Germinal center (tissue), 1 donor: ENCODE measurements around the gene KLK11.

ENCODE experiments used
- DNase-seq: peaks from one replicate; pipeline ENCODE4 v3.0.0; 2012; ENCODE audit warnings: mixed read lengths, low spot score

The KLK11 gene

GRCh38 chr19:51026554-51026831, at the start of gene KLK11:
Gene KLK11, minus strand, starts transcription at chr19:51026616. Its CDS starts 985 bp downstream, at chr19:51025631.
- DNase-seq: no peak

GRCh38 chr19:51075998-51076397, 49.6 kb upstream of the KLK11 start:
- no peak for DNase-seq

GRCh38 chr19:51071095-51071405, 44.6 kb upstream of the KLK11 start:
- no peak for DNase-seq

- no peak for DNase-seq
These were observed 44.1 kb upstream of the KLK11 start for GRCh38 chr19:51070334-51071094.

- DNase-seq: no peak
These were observed 40.2 kb upstream of the KLK11 start for GRCh38 chr19:51066393-51067186.

- DNase-seq: no peak
These were observed 39.0 kb upstream of the KLK11 start for GRCh38 chr19:51065221-51065960.

GRCh38 chr19:51064534-51065220, 38.3 kb upstream of the KLK11 start, which contains the start of gene KLK13:
Gene KLK13, minus strand, starts transcription at chr19:51065092. Its CDS starts 25 bp downstream, at chr19:51065067.
- no peak for DNase-seq

GRCh38 chr19:51063664-51064063, 37.2 kb upstream of the KLK11 start:
- no peak for DNase-seq

GRCh38 chr19:51060973-51061372, 34.6 kb upstream of the KLK11 start:
- DNase-seq: no peak

- no peak for DNase-seq
These were observed 33.9 kb upstream of the KLK11 start for GRCh38 chr19:51060336-51060735.

- no peak for DNase-seq
These were observed 33.3 kb upstream of the KLK11 start for GRCh38 chr19:51059715-51060114.

GRCh38 chr19:51055866-51056265, 29.4 kb upstream of the KLK11 start:
- DNase-seq: no peak

- DNase-seq: no peak
These were observed 20.6 kb upstream of the KLK11 start for GRCh38 chr19:51047031-51047335.

- DNase-seq: no peak
These were observed 17.9 kb upstream of the KLK11 start for GRCh38 chr19:51044327-51044726.

GRCh38 chr19:51043497-51043896, 17.1 kb upstream of the KLK11 start:
- DNase-seq: no peak

GRCh38 chr19:51040151-51040550, 13.7 kb upstream of the KLK11 start:
- DNase-seq: no peak

GRCh38 chr19:51036519-51036918, 10.1 kb upstream of the KLK11 start:
- no peak for DNase-seq

- no peak for DNase-seq
These were observed 8.3 kb upstream of the KLK11 start, which contains the start of gene KLK12 for GRCh38 chr19:51034704-51035103. Gene KLK12, minus strand, starts transcription at chr19:51035002. Its CDS starts 381 bp downstream, at chr19:51034621.

- no peak for DNase-seq
These were observed 5.4 kb upstream of the KLK11 start for GRCh38 chr19:51031880-51032225.

GRCh38 chr19:51031220-51031879, 4.9 kb upstream of the KLK11 start:
- no peak for DNase-seq

- no peak for DNase-seq
These were observed 4.2 kb upstream of the KLK11 start for GRCh38 chr19:51030631-51031030.

- no peak for DNase-seq
These were observed 3.3 kb upstream of the KLK11 start for GRCh38 chr19:51029718-51030117.
